Hematopoietic multipotent progenitor cell treated with erythropoietin and hydrocortisone succinate and interleukin-3 and kit ligand, for 8 days (in vitro differentiated cells): ENCODE data around the gene MSMP.
A peak's percentile ranks its signal among the peaks of the same experiment; 100 is the strongest.

ENCODE experiments used
- DNase-seq: peaks from one replicate; pipeline ENCODE4 v3.0.0-alpha.2; 2015

MSMP gene

GRCh38 chr9:35741740-35742139, 12.3 kb downstream of the MSMP start:
- peak; percentile 38 for DNase-seq

- DNase-seq: no peak
These were observed 13.8 kb downstream of the MSMP start for GRCh38 chr9:35740243-35740642.

GRCh38 chr9:35738924-35739323, 15.2 kb downstream of the MSMP start:
- DNase-seq: no peak

- no peak for DNase-seq
These were observed 15.9 kb downstream of the MSMP start for GRCh38 chr9:35738186-35738585.

GRCh38 chr9:35737143-35737542, 16.9 kb downstream of the MSMP start:
- no peak for DNase-seq

- DNase-seq: peak; percentile 87
These were observed 17.9 kb downstream of the MSMP start for GRCh38 chr9:35736201-35736633.

- no peak for DNase-seq
These were observed 20.0 kb downstream of the MSMP start for GRCh38 chr9:35734096-35734495.

- DNase-seq: peak; percentile 58
These were observed 21.1 kb downstream of the MSMP start for GRCh38 chr9:35732800-35733541.

- DNase-seq: peak; percentile 98
These were observed 21.8 kb downstream of the MSMP start, which contains the start of the genes CREB3 and TLN1 for GRCh38 chr9:35732185-35732799. Gene CREB3 (plus strand): TSS chr9:35732666. CDS start chr9:35732773, 107 bp downstream. Gene TLN1 (minus strand): TSS chr9:35732195. CDS start chr9:35725694, 6,501 bp downstream.

- DNase-seq: peak; percentile 61
These were observed 22.5 kb downstream of the MSMP start for GRCh38 chr9:35731415-35732184.

- DNase-seq: no peak
These were observed 23.6 kb downstream of the MSMP start for GRCh38 chr9:35730486-35730854.

- peak; percentile 79 for DNase-seq
These were observed 24.2 kb downstream of the MSMP start for GRCh38 chr9:35729700-35730485.

- no peak for DNase-seq
These were observed 25.0 kb downstream of the MSMP start for GRCh38 chr9:35729101-35729500.

- DNase-seq: peak; percentile 94
These were observed 25.8 kb downstream of the MSMP start for GRCh38 chr9:35728041-35728971.

GRCh38 chr9:35727676-35728040, 26.4 kb downstream of the MSMP start:
- peak; percentile 69 for DNase-seq

GRCh38 chr9:35726931-35727330, 27.1 kb downstream of the MSMP start:
- peak; percentile 80 for DNase-seq

- no peak for DNase-seq
These were observed 28.7 kb downstream of the MSMP start for GRCh38 chr9:35725362-35725761.

- DNase-seq: no peak
These were observed 30.2 kb downstream of the MSMP start for GRCh38 chr9:35723908-35724307.

- no peak for DNase-seq
These were observed 30.6 kb downstream of the MSMP start for GRCh38 chr9:35723426-35723825.

- no peak for DNase-seq
These were observed 34.5 kb downstream of the MSMP start for GRCh38 chr9:35719546-35719945.

- DNase-seq: no peak
These were observed 35.2 kb downstream of the MSMP start for GRCh38 chr9:35718721-35719511.
